HUDEP-2 (cell line): Measurements from ENCODE around the gene SHISA8.
"Not testable (repeated sequence)": the region's sequence is repeated elsewhere in the genome, so short reads cannot be mapped to it uniquely, and the experiment has no call there.

ENCODE experiments used
- DNase-seq, 76 experiments: peaks; one replicate each; lab custom pipeline; 2025; ENCODE audit not compliant: unreplicated experiment in 76 of 76; lab: John Stamatoyannopoulos, UW

SHISA8 gene

GRCh38 chr22:41900652-41901312, 14.1 kb downstream of the SHISA8 start:
- DNase-seq = no peak

DNA sequence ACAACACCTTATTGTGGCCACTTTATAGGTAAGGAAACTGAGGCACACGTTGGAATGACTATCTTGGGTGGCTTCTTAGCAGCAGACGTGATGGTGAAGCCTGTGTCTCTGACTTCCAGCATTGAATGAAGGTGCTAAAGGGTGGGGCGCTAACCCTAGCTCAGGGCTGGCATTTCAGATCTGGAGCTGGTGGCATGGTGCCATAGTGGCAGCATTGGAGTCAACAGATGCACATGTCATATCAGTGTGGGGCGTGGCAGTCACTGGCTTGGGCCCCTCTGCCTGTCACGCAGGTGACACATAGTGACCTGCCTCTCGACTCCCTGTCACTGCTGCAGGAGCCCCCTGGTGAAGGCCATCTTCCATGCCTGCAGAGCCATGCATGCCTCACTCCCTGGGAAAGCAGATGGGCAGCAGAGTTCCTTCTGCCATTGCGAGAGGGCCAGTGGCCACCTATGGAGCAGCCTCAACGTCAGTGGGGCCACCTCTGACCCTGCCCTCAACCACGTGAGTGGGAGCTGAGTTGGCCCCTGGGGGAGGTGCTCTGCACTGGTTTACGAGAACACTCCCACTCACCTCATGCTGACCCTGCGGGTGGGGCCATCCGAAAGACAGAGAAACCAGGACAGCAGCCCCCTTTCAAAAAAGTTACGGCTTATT, 14.8 kb downstream of the SHISA8 start:
- DNase-seq = peak in 39 of 76 experiments; percentile 4 to 54 (median 30)

DNA sequence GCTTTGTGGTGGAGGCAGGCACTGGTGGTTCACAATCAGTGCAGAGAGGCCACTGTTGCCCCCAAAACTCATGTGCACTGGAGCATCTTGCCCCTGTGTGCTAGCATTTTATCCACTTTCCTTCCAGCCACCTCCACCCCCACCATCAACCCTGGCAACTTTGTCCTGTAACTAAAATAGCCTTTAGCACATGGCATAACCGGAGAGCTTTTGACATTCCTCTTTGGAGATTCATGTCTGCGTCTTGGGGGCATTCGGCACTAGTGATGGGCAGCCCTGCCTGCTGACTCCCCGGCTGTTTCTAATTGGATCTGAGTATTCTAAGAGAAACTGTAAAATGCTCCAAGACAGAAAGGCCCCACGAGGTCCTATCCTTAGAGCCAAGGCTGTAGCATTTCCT, 15.8 kb downstream of the SHISA8 start:
- DNase-seq = no peak

DNA sequence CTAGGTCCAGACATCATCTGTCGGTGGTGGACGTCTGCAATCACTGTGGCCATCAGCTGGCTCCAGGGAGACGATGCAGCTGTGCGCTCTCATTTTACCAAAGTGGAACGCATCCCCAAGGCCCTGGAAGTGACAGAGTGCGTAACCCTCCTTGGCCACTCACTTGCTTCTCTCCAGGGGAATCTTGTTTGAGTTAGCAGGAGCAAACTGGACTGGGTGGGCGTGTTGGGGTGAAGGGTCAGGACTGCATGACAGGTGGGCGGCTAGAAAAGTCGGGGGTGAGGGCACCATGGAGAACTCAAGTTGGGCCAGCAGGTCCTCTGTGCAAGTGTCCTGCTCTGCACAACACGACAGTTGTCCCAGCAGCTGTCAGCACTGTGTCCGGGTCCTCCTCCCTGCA, 16.2 kb downstream of the SHISA8 start:
- DNase-seq = no peak

- no peak for DNase-seq
Observed at GRCh38 chr22:41893591-41894375, 21.1 kb downstream of the SHISA8 start.

- no peak for DNase-seq
Observed at GRCh38 chr22:41892721-41893120, 22.2 kb downstream of the SHISA8 start.

DNA sequence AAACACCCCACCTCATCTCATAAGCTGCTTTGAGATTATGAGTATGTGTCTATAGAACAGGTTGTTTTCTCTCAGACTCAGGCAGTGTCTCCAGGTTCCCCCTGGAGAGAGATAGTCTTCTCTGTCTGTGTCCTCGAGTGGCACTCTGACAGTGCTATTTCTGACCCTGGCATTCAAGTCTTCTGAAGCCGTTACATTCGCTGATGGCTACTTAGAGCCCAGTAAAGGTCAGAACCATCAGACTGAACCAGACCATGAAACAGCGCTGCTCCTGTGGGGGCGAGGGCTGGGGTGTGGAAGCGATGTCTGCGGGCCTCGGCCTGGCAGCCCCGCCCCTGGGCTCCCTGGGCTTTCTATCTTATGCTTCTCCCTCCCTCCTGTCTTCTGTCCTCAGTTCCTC, 23.5 kb downstream of the SHISA8 start:
- DNase-seq = no peak

DNA sequence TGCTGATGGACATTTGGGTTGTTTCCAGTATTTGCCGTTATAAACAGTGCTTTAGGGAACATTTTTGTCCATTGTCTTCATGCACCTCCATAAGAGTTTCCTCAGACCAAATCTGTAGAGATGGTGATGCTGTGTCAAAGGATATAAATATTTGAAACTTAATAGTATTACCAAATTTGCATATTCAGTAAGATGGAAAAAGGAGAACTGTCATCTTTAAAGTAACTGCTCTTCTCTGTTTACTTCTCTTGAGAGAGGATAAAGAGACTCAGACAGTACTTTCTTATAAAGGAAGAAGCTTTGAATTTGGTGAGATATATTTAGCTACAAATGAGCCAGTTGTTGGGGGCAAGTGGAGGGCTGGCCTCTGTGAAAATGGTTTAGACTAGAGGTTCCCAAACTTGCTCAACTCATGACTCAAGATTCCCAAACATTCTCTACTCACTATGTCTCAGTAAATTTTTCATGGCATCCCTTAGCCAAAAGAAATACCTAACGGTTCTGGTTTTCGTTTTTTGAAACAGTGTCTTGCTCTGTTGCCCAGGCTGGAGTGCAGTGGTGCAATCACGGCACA, 26.2 kb downstream of the SHISA8 start:
- DNase-seq = no peak

GRCh38 chr22:41885516-41885915, 29.4 kb downstream of the SHISA8 start:
- no peak for DNase-seq

- no peak for DNase-seq
Observed at GRCh38 chr22:41885116-41885515, 29.8 kb downstream of the SHISA8 start.

DNA sequence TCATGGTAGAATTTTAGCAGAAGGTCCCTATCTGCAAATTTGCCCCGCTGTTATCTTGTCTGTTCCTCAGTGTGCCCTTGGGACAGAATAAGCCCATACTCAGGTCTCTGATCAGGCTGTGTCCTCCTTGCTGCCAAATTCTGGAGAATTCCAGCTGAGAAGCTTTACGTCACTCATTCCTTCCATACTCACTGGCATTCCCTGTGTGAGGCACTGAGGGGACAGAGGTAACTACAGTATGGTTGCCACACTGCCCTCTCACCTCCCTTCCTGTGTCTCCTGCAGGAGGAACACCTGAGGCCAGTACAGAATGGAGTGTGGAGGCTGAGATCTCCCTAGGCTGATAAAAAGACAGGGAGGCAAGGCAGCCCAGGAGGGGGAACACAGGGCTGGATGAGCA, 31.5 kb downstream of the SHISA8 start:
- DNase-seq = no peak

DNA sequence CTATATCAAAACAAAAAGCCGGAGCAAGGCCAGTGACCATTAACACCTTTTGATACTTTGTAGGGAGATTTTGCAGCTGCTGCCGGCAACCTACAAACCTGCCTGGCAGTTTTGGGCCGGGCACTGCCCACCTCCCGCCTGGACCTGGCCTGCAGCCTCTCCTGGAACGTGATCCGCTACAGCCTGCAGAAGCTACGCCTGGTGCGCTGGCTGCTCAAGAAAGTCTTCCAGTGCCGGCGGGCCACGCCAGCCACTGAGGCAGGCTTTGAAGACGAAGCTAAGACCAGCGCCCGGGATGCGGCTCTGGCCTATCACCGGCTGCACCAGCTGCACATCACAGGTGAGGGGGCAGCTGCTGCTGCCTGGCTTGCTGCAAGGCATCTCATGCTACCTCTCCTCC, 34.2 kb downstream of the SHISA8 start:
- no peak for DNase-seq

DNA sequence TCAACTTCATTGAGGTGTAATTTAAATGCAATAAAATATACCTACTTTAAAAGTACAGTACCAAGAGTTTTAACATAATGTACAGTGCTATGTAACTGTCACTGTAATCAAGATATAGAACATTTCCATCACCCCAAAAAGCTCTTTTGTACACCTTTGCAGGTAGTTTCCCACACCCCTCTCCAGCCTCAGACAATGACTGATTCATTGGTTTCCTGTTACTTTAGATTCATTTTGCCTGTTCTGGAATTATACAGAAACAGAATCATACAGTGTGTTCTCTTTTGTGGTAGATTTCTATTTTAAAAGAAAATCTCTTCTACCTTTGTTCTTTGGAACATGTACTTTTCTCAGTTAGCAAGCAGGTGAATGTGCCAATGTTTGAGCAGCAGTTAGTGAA, 38.2 kb downstream of the SHISA8 start:
- no peak for DNase-seq

GRCh38 chr22:41876275-41876674, 38.6 kb downstream of the SHISA8 start:
- no peak for DNase-seq

- DNase-seq = no peak
Observed at GRCh38 chr22:41875531-41876270, 39.2 kb downstream of the SHISA8 start.

DNA sequence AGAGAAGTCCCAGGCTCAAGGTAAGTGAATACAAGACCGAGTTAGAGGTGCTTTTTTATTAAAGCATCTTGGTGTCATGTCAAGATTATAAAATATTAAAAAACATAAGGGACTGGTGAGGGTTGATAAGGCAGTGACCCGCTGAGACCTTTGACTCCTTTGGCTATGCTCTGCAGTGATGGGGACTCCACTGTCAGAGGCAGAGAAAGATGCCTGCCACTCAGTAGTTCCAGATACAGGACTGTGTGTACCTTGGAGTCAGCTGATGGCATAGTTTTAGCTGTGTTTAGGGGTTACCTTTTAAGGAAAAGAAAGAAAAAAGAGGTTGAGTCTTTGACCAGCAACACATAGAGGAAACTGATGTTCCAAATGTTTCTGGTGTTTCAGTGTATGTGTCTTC, 40.8 kb downstream of the SHISA8 start:
- no peak for DNase-seq

- no peak for DNase-seq
Observed at GRCh38 chr22:41873391-41873790, 41.5 kb downstream of the SHISA8 start.

DNA sequence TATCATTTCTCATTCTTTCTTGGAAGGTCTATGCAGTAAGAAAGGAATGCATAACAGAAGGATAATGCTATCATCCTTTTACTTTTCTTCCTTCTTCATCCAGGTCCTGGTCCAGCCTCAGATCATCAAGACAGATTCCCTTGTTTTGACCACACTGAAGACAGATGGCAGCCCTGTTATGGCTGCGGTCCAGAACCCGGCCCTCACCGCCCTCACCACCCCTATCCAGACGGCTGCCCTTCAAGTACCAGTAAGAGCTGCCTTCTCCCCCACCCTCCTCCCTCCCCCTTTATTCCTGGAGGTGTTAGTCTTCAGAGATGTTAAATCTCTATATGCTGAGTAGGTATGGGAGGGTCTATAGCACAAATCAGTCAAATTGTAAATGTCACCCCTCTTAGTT, 44.1 kb downstream of the SHISA8 start:
- peak in 56 of 76 experiments; percentile 2 to 63 (median 28) for DNase-seq

DNA sequence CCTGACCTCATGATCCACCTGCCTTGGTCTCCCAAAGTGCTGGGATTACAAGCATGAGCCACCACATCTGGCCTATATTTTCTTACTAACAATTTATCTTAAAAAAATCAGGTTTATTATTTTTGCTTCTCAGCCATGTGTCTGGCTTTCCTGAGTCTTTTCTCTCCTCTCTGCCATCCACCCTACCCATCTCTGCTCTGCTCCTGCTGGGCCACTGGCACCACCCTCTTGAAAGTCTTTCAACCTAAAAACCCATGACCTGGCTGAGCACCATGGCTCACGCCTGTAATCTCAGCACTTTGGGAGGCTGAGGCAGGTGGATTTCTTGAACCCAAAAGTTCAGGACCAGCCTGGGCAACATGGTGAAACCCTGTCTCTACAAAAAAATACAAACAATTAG, 44.8 kb downstream of the SHISA8 start:
- not testable (repeated sequence) for DNase-seq

DNA sequence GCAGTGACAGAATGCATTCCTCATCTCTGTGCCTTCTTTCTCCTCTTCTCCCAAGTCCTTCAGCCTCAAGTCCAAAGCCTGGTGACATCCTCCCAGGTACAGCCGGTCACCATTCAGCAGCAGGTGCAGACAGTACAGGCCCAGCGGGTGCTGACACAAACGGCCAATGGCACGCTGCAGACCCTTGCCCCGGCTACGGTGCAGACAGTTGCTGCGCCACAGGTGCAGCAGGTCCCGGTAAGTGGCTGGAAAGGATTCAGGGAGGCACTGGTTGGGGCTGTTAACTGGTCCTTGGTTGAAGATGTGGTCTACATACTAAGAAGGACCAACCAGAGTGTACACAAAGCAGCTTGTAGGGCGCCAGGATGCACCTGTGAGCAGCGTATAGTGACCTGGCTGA, 46.3 kb downstream of the SHISA8 start:
- no peak for DNase-seq

GRCh38 chr22:41863472-41863871, 51.4 kb downstream of the SHISA8 start:
- no peak for DNase-seq
